GM12891 (cell line): ENCODE results near the gene CCNDBP1.

Experiments
- POLR2A ChIP-seq: IDR thresholded peaks from 2 replicates; pipeline ENCODE4 v1.6.1; 2011; ENCODE audit warnings: low read depth, low read length, control low read depth
- POLR2AphosphoS5 ChIP-seq: IDR thresholded peaks from 2 replicates; pipeline ENCODE4 v1.6.1; 2011; ENCODE audit warnings: low read depth, low read length, control low read depth
- POU2F2 ChIP-seq: IDR thresholded peaks from 2 replicates; pipeline ENCODE4 v1.6.1; 2011; ENCODE audit warnings: low read depth, mild to moderate bottlenecking, control low read depth, low read length, moderate library complexity
- SPI1 ChIP-seq: IDR thresholded peaks from 2 replicates; pipeline ENCODE4 v1.6.1; 2011; ENCODE audit warnings: low read depth, low read length, control low read depth
- TAF1 ChIP-seq: IDR thresholded peaks from 2 replicates; pipeline ENCODE4 v1.6.1; 2011; ENCODE audit warnings: low read depth, low read length, control low read depth

DNA sequence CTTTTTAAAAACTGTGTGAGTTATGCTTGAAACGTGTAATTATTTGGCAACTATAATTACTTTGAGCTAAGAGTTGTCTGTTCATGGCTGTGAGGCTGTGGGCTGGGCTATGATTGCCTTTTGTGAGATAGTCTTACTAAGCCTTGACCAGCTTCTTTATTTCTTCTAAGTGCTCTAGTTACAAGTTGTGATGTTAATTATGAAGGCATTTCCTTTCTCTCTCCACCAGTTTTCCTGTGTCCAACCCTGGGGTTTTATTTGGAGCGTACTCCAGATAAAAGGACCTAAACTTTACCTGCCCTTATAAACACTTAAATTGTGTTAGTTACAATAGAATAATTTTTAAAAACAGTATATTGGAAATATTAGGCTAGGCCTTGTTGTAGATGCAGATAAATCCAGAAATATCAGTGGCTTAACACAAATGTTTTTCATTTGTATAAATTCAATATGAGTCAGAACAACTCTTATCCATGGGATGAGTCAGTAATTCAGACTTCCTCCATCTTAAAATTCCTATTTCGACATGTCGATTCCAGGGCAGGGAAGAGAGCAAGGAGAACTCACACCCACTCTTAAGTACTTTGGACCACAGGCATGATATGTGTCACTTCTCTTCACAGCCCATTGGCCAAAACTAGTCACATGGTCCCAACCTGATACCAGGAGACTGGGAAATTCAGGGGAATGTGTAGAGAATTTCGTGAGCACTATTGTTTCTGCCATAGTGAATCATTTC, 34.8 kb upstream of the CCNDBP1 start:
- TF ChIP-seq POLR2A (no peak), TAF1 (no peak), POLR2AphosphoS5 (no peak), SPI1 (no peak), POU2F2 (no peak)
